Measurements from ENCODE around the gene PAIP2. TPM values are rescaled to one million over a fixed set of nuclear protein-coding genes. Genes with fewer than 3 reads are reported as not detected.
"Not testable (repeated sequence)": the region's sequence is repeated elsewhere in the genome, so short reads cannot be mapped to it uniquely, and the experiment has no call there.

The PAIP2 gene
- total RNA-seq, 1 experiment from 2014 or later: 81.2 TPM

- no peak overlapping the region for H3K4me3 Mint-ChIP-seq (ENCODE audit: low read depth, unreplicated experiment)
- no peaks in the 10 kb centered on the region for H3K9me3 Mint-ChIP-seq (ENCODE audit: low read depth, unreplicated experiment)
- H3K4me1 Mint-ChIP-seq (ENCODE audit: low read depth, unreplicated experiment): peaks cover 21% of the 10 kb centered on the region
- intact Hi-C loops (cut with micrococcal nuclease; ENCODE audit: unreplicated experiment): loop anchor here (5.0 kb wide), 1 partner anchor 48 kb away; no protein-coding TSS in a partner anchor
- no peak for DNase-seq
- no peak overlapping the region for H3K27ac Mint-ChIP-seq (ENCODE audit: unreplicated experiment)
- H3K36me3 Mint-ChIP-seq (ENCODE audit: insufficient read depth, unreplicated experiment): peaks cover 47% of the 10 kb centered on the region
- no peaks in the 10 kb centered on the region for H3K27me3 Mint-ChIP-seq (ENCODE audit: unreplicated experiment)
- no TSS peak for BruUV-seq (replicated peaks)
- TF ChIP-seq, protein P1, sequence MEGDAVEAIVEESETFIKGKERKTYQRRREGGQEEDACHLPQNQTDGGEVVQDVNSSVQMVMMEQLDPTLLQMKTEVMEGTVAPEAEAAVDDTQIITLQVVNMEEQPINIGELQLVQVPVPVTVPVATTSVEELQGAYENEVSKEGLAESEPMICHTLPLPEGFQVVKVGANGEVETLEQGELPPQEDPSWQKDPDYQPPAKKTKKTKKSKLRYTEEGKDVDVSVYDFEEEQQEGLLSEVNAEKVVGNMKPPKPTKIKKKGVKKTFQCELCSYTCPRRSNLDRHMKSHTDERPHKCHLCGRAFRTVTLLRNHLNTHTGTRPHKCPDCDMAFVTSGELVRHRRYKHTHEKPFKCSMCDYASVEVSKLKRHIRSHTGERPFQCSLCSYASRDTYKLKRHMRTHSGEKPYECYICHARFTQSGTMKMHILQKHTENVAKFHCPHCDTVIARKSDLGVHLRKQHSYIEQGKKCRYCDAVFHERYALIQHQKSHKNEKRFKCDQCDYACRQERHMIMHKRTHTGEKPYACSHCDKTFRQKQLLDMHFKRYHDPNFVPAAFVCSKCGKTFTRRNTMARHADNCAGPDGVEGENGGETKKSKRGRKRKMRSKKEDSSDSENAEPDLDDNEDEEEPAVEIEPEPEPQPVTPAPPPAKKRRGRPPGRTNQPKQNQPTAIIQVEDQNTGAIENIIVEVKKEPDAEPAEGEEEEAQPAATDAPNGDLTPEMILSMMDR (IDR thresholded peaks at IDR 0.05; ENCODE audit: unreplicated experiment): no peak
- CTCF ChIA-PET: interaction anchor here (0.6 kb wide), 1 partner anchor 270 kb away, joined by 3 read pairs; no protein-coding TSS in a partner anchor
Measured at GRCh38 chr5:139344177-139344576, 2.5 kb downstream of the PAIP2 start.

- H3K9me3 Mint-ChIP-seq (ENCODE audit: low read depth, unreplicated experiment); BruUV-seq (replicated peaks); DNase-seq; intact Hi-C loops (cut with micrococcal nuclease; ENCODE audit: unreplicated experiment); H3K27me3 Mint-ChIP-seq (ENCODE audit: unreplicated experiment); CTCF ChIA-PET; H3K27ac Mint-ChIP-seq (ENCODE audit: unreplicated experiment); H3K4me3 Mint-ChIP-seq (ENCODE audit: low read depth, unreplicated experiment): not testable (repeated sequence)
- H3K4me1 Mint-ChIP-seq (ENCODE audit: low read depth, unreplicated experiment): peaks cover 21% of the 10 kb centered on the region
- peaks cover 45% of the 10 kb centered on the region for H3K36me3 Mint-ChIP-seq (ENCODE audit: insufficient read depth, unreplicated experiment)
Measured at GRCh38 chr5:139345442-139345841, 3.8 kb downstream of the PAIP2 start.

DNA sequence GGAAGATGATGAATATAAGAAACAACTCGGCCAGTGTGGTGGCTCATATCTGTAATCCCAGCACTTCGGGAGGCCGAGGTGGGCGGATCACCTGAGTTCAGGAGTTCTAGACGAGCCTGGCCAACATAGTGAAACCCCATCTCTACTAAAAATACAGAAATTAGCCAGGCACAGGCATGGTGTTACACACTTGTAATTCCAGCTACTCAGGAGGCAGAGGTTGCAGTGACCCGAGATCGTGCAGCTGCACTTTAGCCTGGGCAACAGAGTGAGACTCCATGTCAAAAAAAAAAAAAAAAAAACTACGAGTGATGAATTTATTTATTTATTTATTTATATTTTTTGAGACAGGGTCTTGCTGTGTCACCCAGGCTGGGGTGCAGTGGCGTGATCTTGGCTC lies 6.2 kb downstream of the PAIP2 start:
- H3K27ac Mint-ChIP-seq (ENCODE audit: unreplicated experiment); BruUV-seq (replicated peaks); DNase-seq; intact Hi-C loops (cut with micrococcal nuclease; ENCODE audit: unreplicated experiment); H3K27me3 Mint-ChIP-seq (ENCODE audit: unreplicated experiment); H3K4me3 Mint-ChIP-seq (ENCODE audit: low read depth, unreplicated experiment); H3K9me3 Mint-ChIP-seq (ENCODE audit: low read depth, unreplicated experiment): not testable (repeated sequence)
- H3K36me3 Mint-ChIP-seq (ENCODE audit: insufficient read depth, unreplicated experiment): peaks cover 29% of the 10 kb centered on the region
- H3K4me1 Mint-ChIP-seq (ENCODE audit: low read depth, unreplicated experiment): peaks cover 14% of the 10 kb centered on the region
- CTCF ChIA-PET: interaction anchor here (0.6 kb wide), 2 partner anchors 74 to 248 kb away, joined by 3 to 4 read pairs; no protein-coding TSS in a partner anchor

DNA sequence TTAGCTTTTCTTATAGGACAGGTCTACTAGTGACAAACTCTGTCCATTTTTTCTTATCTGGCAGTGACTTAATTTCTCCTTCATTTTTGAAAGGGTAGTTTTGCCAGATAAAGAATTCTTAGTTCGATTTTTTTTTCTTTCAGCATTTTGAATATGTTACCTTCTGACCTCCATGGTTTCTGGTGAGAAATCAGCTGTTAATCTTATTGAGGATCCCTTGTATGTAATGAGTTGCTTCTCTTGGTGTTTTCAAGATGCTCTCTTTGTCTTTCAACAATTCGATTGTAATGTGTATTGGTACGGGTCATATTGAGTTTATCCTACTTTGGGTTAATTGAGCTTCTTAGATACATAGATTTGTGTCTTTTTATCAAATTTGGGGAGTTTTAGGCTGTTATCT lies 12.5 kb downstream of the PAIP2 start:
- Mint-ChIP-seq H3K27ac (ENCODE audit: unreplicated experiment) (no peak overlapping the region), H3K4me1 (ENCODE audit: low read depth, unreplicated experiment) (no peaks in the 10 kb centered on the region), H3K9me3 (ENCODE audit: low read depth, unreplicated experiment) (no peaks in the 10 kb centered on the region), H3K36me3 (ENCODE audit: insufficient read depth, unreplicated experiment) (peaks cover 21% of the 10 kb centered on the region), H3K27me3 (ENCODE audit: unreplicated experiment) (no peaks in the 10 kb centered on the region), H3K4me3 (ENCODE audit: low read depth, unreplicated experiment) (no peak overlapping the region)
- TF ChIP-seq, protein P1 (IDR thresholded peaks at IDR 0.05; ENCODE audit: unreplicated experiment): no peak
- no TSS peak for BruUV-seq (replicated peaks)
- intact Hi-C loops (cut with micrococcal nuclease; ENCODE audit: unreplicated experiment): no loop called here
- no peak for DNase-seq
- CTCF ChIA-PET: no interaction called here

GRCh38 chr5:139355900-139356299 lies 14.2 kb downstream of the PAIP2 start:
- DNase-seq; CTCF ChIA-PET; intact Hi-C loops (cut with micrococcal nuclease; ENCODE audit: unreplicated experiment); H3K27me3 Mint-ChIP-seq (ENCODE audit: unreplicated experiment); H3K4me3 Mint-ChIP-seq (ENCODE audit: low read depth, unreplicated experiment); H3K4me1 Mint-ChIP-seq (ENCODE audit: low read depth, unreplicated experiment); BruUV-seq (replicated peaks); H3K9me3 Mint-ChIP-seq (ENCODE audit: low read depth, unreplicated experiment); H3K27ac Mint-ChIP-seq (ENCODE audit: unreplicated experiment): not testable (repeated sequence)
- H3K36me3 Mint-ChIP-seq (ENCODE audit: insufficient read depth, unreplicated experiment): peaks cover 21% of the 10 kb centered on the region

- Mint-ChIP-seq H3K4me1 (ENCODE audit: low read depth, unreplicated experiment) (no peaks in the 10 kb centered on the region), H3K27me3 (ENCODE audit: unreplicated experiment) (no peaks in the 10 kb centered on the region), H3K36me3 (ENCODE audit: insufficient read depth, unreplicated experiment) (peaks cover 20% of the 10 kb centered on the region), H3K27ac (ENCODE audit: unreplicated experiment) (no peak overlapping the region), H3K9me3 (ENCODE audit: low read depth, unreplicated experiment) (no peaks in the 10 kb centered on the region), H3K4me3 (ENCODE audit: low read depth, unreplicated experiment) (no peak overlapping the region)
- intact Hi-C loops (cut with micrococcal nuclease; ENCODE audit: unreplicated experiment): no loop called here
- TF ChIP-seq, protein P1 (IDR thresholded peaks at IDR 0.05; ENCODE audit: unreplicated experiment): no peak
- no TSS peak for BruUV-seq (replicated peaks)
- DNase-seq: no peak
- CTCF ChIA-PET: interaction anchor here (1.1 kb wide), 1 partner anchor 16 kb away, joined by 3 read pairs; no protein-coding TSS in a partner anchor
Measured at GRCh38 chr5:139358064-139358463, 16.4 kb downstream of the PAIP2 start.
